NCI-H2227 treated with DMSO at 0.1 percent for 48 hours (cell line): ENCODE measurements around the gene TMEM170B.

Experiments
- DNase-seq: peaks from one replicate; lab custom pipeline; 2025; lab: John Stamatoyannopoulos, UW

The TMEM170B gene

GRCh38 chr6:11616200-11616611 lies 78.7 kb downstream of the TMEM170B start:
- no peak for DNase-seq

DNA sequence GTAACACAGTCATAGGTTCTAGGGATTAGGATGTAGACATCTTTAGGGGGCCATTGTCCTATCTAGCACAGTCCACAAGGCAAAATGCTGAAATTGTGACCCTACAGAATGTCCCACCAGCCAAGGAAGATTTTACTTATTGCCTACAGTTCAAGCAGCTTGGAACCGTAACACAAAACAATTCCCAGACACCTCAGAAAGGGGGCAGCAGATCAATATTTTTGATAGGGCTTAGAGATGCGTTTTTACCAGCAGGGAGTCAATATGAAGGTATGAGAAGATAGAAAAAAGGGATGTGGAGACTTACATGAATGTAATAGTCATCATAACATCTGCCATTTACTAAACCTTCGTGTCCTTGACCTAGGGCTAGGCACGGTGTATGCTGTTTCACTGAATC lies 81.0 kb downstream of the TMEM170B start:
- DNase-seq: no peak

- no peak for DNase-seq
Measured at GRCh38 chr6:11621119-11621518, 83.6 kb downstream of the TMEM170B start.

DNA sequence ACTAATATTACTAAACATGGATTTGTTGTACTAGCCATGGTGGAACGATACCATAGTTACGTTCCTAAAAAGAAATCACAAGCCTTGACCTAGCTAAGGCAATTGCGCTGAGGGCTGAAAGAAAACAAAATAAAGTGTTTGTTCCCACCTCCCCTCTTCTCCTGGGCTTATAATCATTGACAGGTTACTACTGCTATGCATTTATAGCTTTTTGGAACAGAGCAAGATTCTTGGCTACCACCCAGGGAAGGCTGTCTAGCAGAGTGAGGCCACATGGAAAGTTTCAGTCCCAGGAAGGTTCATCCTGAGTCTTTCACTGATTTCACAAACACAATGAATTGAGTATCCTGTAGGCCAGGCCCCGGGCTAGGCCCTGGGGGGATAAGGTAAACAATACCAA lies 84.6 kb downstream of the TMEM170B start:
- DNase-seq: no peak

GRCh38 chr6:11623272-11623671 lies 85.7 kb downstream of the TMEM170B start:
- no peak for DNase-seq

DNA sequence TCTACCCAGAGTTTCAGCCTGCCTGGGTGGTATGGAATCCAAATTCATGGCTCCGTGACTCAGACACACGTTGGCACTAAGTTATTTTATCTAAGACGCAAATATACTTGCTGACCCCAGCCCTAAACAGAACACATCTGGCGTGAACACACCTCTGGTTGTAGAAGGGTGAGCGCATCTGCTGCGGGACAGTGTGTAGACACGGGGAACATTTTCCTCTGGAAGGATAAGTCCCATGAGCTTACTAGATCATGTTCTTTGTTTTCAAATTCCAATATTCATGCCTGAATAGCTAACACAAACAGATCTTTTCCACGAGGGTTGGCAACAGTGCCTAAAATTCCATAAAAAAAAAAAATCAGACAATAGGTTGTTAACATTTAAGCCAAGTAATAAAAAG lies 87.8 kb downstream of the TMEM170B start:
- no peak for DNase-seq

DNA sequence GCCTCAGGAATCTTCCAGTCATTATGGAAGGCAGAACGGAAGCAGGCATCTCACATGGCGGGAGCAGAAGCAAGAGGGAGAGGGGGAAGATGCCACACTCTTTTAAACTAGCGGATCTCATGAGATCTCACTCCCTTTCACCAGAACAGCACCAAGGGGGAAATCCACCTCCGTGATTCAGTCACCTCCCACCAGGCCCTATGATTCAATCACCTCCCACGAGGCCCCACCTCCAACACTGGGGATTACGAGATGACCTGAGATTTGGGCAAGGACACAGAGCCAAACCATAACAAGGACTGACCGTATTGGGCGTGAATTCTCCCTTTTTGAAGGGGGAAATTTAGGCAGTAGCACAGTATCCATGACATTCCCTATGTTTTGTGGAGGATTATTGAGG lies 88.8 kb downstream of the TMEM170B start:
- no peak for DNase-seq

DNA sequence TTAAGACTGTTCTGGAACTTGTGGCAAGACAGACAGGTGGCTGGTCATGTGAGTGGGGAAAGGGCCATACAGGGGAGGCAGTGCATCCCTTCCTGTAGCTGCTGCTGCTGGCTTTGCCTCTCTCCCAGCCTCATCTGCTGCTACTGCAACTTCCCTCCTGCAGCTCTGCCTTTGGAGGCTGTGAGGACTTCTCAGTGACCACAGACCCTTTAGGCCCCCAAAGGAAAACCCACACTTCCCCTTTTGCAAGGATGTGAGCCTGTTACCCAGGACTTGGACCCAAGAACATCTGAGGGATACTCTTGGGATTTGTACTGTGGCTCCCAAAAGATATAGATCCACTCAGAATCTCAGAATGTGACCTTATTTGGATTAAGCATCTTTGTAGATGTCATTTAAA lies 91.0 kb downstream of the TMEM170B start:
- DNase-seq: no peak

DNA sequence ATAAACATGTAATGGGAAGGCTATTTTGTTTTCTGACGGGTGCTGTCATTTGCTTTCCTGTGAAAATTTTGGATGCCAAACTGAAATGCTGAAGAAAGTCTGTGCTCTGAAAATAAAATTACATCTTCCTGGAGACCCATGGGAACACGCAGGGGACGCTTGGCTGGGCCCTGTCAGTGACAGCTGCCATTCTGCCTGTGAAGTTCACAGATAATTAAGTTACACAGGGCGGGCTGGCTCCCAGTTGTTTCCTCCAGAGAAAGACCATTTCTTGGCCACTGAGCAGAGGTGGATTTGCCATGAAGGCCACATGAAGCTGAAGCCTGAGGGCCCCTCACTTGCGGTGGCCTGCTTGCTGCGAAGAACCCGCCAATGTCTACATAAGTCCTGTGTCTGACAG lies 93.5 kb downstream of the TMEM170B start:
- DNase-seq: no peak

GRCh38 chr6:11631539-11631938 lies 94.0 kb downstream of the TMEM170B start:
- no peak for DNase-seq

GRCh38 chr6:11632231-11632630 lies 94.7 kb downstream of the TMEM170B start:
- DNase-seq: no peak

GRCh38 chr6:11632795-11633511 lies 95.4 kb downstream of the TMEM170B start:
- no peak for DNase-seq
